Stimulated activated CD4-positive, alpha-beta T cell treated with anti-CD3 and anti-CD28 coated beads, TNF-alpha, amount 100 ng/mL, for 24 hours (primary cell): ENCODE results near the gene CRHR1.

Experiments
- DNase-seq, 3 experiments: peaks; one replicate each; pipeline ENCODE4 v3.0.0-alpha.2; 2020; ENCODE audit warnings: low read depth in 3 of 3

CRHR1 gene

GRCh38 chr17:45821147-45821546 lies 37.0 kb downstream of the CRHR1 start:
- DNase-seq = no peak

GRCh38 chr17:45823598-45823997 lies 39.5 kb downstream of the CRHR1 start:
- DNase-seq = peak in 1 of 3 experiments; percentile 9

- no peak for DNase-seq
These were observed 40.4 kb downstream of the CRHR1 start for GRCh38 chr17:45824475-45824874.

- DNase-seq = no peak
These were observed 40.9 kb downstream of the CRHR1 start for GRCh38 chr17:45824901-45825492.

- DNase-seq = no peak
These were observed 41.7 kb downstream of the CRHR1 start for GRCh38 chr17:45825792-45826191.

GRCh38 chr17:45826919-45827588 lies 42.9 kb downstream of the CRHR1 start:
- no peak for DNase-seq

- DNase-seq = no peak
These were observed 44.1 kb downstream of the CRHR1 start for GRCh38 chr17:45828171-45828570.

- DNase-seq = no peak
These were observed 44.5 kb downstream of the CRHR1 start for GRCh38 chr17:45828582-45829133.

- no peak for DNase-seq
These were observed 49.8 kb downstream of the CRHR1 start for GRCh38 chr17:45833920-45834319.

- no peak for DNase-seq
These were observed 50.6 kb downstream of the CRHR1 start for GRCh38 chr17:45834471-45835396.

- no peak for DNase-seq
These were observed 51.4 kb downstream of the CRHR1 start for GRCh38 chr17:45835481-45835880.

- no peak for DNase-seq
These were observed 52.2 kb downstream of the CRHR1 start for GRCh38 chr17:45836047-45837044.

- DNase-seq = no peak
These were observed 53.1 kb downstream of the CRHR1 start for GRCh38 chr17:45837187-45837586.

GRCh38 chr17:45837603-45838002 lies 53.5 kb downstream of the CRHR1 start:
- DNase-seq = no peak

GRCh38 chr17:45838751-45839295 lies 54.7 kb downstream of the CRHR1 start:
- DNase-seq = no peak

GRCh38 chr17:45839442-45839841 lies 55.3 kb downstream of the CRHR1 start:
- no peak for DNase-seq

- no peak for DNase-seq
These were observed 57.1 kb downstream of the CRHR1 start for GRCh38 chr17:45841186-45841585.

GRCh38 chr17:45841883-45842525 lies 57.9 kb downstream of the CRHR1 start:
- DNase-seq = no peak

- no peak for DNase-seq
These were observed 59.6 kb downstream of the CRHR1 start for GRCh38 chr17:45843722-45844121.

- no peak for DNase-seq
These were observed 60.7 kb downstream of the CRHR1 start, which contains the start of gene SPPL2C for GRCh38 chr17:45844695-45845375. SPPL2C (plus strand) TSS chr17:45844881; CDS start chr17:45844907, 26 bp downstream.
